Activated CD8-positive, alpha-beta memory T cell treated with anti-CD3 and anti-CD28 coated beads, Interleukin-2, amount 50 U/mL, for 4 hours (primary cell): Measurements from ENCODE around the gene VIT.
"Not testable (repeated sequence)": the region's sequence is repeated elsewhere in the genome, so short reads cannot be mapped to it uniquely, and the experiment has no call there.

Source experiments
- DNase-seq: peaks from one replicate; pipeline ENCODE4 v3.0.0-alpha.2; 2020

Gene VIT

DNA sequence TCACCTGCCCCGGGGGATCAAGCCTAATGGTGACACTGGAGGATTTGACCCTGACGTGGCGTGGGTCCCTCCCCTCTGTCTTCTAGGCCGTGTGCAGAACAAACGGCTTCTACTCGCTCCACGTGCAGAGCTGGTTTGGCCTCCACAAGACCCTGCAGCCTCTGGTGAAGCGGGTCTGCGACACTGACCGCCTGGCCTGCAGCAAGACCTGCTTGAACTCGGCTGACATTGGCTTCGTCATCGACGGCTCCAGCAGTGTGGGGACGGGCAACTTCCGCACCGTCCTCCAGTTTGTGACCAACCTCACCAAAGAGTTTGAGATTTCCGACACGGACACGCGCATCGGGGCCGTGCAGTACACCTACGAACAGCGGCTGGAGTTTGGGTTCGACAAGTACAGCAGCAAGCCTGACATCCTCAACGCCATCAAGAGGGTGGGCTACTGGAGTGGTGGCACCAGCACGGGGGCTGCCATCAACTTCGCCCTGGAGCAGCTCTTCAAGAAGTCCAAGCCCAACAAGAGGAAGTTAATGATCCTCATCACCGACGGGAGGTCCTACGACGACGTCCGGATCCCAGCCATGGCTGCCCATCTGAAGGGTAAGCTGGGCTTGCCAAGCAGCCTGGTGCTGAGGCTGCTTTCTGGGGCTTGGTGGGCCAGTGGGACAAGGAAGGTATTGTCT, 112.0 kb downstream of the VIT start:
- DNase-seq = no peak

DNA sequence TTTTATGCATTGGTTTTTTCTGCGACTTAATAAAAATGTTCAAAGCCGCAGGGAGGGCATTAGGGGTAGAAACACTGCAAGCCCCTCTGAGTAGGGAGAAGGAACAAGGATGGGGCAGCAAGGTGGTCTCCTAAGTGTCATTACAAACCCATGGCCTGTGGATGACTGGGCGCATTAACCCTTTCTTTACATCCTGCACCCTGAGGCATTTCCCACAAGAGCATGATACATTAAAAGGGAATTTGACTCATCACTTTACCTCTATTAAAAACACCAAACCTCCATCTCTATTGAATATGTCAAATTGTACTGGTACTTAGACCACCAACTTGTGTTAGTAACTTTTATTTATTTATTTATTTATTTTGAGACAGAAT, 112.5 kb downstream of the VIT start:
- DNase-seq = no peak

DNA sequence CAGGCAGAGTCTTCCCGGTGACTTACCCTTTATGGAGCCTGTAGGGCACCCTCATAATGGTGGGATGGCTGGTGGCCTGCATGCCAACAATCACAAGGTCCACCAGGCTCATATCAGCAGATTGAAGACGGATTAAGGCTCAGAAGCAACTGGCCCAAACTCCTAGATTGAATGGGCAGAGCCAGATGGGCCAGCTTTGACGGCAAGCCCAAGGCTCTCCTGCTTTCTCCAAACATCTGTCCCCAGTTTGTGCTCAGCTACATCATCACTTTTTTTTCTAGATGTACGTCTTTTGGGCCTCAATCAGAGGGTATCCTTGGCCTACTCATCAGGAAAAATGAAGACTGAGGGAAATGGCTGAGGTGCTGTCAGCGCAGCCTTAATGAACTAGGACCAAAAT, 114.6 kb downstream of the VIT start:
- no peak for DNase-seq

DNA sequence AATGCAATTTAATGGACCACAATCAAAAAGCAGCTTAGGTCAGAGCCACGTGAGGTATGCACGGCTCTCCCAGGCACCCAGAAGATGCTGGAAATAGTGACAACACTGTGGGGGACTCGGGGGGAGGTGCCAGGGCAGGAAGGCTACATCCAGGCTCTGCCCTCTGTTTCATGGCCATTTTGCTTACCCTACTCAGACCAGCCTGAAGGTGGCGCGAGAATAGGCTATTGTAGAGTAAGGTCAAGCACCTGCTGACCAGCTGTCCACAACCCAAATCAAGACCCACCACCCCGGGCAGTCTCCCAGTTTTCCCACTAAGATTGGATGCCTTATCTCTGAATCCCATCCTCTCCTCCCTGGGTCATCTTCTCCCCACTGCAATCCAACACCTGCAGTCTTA, 115.7 kb downstream of the VIT start:
- no peak for DNase-seq

DNA sequence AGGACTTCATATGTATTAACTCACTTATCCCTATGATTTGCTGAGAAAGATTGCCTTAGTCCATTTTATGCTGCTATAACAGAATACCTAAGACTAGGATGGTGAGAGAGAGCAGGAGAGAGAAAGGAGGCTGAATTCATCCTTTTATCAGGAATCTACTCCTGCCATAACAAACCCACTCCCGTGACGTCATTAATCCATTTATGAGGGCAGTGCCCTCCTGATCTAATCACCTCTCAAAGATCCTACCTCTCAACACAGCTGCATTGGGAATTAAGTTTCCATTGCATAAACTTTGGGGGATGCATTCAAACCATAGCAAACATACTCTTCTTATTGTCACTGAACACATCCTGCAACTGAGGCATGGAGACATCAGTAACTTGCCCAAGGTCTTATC, 122.0 kb downstream of the VIT start:
- no peak for DNase-seq

DNA sequence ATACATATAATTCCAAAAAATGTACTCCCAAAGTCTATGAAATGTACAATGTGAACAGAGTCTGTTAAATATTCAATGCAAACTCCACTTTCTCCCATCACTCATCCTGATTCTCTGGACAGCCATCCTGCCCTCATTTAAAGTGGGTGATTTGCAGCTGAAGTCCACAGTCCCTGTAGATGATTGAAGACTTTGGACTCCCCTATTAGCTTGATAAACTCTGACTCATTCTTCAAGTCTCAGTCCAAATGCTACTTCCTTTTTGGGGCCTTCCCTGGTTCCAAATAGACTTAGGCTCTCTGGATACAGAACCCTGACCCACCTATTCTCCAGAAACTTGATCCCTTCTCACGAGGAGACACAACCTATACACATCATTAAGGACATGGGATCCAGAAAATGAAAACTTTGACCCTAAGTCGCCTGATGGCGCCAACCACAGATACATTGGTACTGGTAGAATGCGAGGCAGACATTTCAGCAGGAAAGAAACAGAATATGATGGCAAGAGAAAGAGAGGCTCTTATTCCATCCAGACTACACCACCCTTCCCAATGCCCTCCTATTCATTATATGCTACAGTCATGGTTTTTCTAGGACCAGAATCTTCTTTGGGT, 122.7 kb downstream of the VIT start:
- DNase-seq = no peak

DNA sequence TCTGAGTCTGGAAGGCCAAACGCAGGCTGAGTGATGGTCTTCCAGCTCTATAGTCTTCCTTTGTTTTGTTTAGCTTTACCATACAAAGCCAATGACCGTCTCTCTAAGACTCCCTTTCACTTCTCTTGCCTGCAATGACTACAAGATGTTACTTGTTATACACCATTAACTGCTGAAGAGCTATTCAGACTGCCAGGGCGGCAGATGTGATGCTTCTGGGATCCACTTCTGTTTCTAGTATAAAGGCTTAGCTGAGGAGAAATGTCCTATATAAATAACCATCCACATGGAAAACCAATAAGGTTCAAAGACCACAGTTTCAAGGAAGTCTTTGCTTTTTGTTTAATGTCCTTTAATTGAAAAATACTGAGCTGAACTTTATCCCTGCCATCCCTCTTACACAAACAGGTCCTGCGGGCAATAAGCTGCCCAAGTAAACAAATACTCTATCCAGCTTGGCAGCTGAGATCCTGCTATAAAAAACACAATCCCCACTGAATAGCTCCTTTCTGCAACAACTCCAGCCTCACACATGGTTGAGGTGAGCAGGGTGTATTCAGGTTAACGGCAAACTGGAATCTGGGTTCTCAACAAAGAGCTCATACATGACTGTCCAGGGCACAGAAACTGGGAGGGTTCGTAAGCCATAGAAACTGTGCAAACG, 124.6 kb downstream of the VIT start:
- no peak for DNase-seq

DNA sequence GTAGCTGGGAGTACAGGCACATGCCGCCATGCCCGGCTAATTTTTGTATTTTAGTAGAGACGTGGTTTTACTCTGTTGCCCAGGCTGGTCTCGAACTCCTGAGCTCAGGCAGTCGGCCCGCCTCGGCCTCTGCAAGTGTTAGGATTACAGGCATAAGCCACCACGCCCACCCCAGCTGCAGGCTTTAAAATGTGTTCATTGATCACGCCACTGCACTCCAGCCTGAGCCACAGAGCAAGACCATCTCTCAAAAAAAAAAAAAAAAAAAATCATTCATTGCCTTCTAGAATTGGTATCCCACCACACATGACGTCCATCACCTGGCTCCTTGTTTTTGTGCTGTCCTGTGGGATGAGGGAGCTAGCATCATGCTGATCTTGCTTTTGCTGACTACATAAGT, 127.4 kb downstream of the VIT start:
- no peak for DNase-seq

DNA sequence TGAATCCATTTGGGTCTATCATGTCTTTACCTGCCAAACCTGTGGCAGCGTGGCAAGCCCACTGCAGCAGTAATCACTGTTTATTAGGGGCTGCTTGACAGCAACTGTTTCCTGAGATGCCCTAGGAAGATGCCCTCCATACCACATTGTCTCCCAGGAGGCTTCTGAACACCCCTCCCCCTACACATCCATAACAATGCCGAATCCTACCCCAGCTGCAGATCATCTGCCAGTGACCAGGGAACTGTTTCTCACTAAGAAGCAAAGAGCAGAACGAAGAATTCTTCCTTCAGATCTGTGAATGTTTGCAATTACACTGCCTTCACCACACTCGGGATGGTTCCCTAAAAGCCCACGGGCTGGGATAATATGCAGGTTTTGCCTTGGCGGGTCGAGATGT, 127.8 kb downstream of the VIT start:
- no peak for DNase-seq

DNA sequence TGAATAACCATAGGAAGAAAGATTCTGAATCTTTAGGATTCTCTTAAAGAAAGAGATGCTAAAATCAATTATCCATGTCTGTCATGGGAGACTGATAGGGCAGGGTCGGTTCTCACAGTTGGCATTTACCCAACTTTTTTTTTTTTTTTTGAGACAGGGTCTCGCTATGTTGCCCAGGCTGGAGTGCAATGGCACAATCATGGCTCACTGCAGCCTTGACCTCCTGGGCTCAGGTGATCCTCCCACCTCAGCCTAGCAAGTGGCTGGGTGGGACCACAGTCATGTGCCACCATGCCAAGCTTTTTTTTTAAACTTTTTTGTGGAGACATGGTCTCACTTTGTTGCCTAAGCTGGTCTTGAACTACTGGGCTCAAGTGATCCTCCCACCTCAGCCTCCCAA, 128.2 kb downstream of the VIT start:
- DNase-seq = not testable (repeated sequence)

DNA sequence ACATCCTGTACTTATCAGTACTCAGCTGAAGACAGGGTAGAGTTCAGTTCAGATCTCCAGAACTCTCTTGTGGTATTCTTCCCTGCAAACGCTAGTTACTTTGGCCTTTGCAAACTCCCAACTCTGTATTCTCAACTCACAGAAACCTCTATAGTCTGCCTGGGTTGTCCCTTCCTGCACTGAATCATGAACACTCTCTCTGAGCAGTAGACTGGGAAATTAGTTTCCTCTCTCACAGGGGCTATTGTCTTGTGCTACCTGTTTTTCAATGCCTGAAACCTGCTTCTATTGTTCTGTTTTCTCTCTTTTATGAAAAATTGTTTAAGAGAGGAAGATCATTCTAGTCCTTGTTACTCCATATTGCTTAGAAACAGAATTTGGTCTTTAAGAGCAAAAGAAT, 134.7 kb downstream of the VIT start:
- no peak for DNase-seq

DNA sequence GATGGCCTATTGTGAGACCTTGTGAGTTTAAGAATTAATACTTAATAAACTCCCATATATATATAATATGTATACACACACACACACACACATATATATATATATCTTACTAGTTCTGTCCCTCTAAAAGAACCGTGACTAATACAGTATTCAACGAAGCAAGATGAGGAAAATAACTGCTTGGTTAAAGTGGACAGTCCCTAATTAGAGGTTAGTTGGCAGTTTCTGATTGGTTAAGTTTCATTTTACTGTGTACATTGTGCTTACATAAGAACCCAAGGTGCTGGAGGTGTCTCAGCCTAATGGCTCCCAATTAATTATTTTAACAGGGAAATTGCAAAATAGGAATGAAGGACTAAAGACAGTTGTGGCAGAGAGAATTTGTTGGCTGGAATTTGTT, 137.7 kb downstream of the VIT start:
- DNase-seq = no peak

DNA sequence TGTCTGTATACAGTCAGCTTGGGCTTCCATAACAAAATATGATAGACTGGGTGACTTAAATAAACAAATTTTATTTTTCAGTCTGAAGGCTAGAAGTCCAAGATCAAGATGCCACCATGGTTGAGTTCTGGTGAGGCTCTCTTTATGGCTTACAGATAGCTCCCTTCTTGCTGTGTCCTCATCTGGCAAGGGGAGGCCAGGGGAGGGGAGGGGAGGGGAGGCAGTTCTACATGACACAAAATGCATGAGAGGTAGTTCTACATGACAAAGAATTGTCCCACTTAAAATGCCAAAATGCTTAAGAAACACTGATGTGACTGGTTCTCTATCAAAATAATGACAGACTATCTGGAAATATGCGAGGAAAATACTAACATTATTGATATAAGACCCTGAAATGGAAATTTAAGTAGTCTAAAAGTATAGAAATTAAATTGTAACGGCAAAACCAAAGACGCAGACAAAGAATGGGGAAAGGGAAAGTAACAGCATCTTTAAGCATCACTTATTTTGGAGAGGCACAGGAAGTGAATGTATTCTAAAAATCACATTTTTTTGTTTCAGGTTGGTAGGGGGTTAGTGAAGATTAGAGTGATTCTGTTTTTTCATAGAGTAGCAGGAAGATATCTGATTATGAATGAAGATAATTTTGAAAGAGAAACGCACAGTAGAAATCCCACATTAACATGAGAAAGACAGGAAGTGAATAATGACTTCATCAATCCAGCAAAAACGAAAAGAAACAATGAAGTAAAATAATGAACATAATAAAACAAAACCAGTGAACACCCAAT, 138.4 kb downstream of the VIT start:
- no peak for DNase-seq

DNA sequence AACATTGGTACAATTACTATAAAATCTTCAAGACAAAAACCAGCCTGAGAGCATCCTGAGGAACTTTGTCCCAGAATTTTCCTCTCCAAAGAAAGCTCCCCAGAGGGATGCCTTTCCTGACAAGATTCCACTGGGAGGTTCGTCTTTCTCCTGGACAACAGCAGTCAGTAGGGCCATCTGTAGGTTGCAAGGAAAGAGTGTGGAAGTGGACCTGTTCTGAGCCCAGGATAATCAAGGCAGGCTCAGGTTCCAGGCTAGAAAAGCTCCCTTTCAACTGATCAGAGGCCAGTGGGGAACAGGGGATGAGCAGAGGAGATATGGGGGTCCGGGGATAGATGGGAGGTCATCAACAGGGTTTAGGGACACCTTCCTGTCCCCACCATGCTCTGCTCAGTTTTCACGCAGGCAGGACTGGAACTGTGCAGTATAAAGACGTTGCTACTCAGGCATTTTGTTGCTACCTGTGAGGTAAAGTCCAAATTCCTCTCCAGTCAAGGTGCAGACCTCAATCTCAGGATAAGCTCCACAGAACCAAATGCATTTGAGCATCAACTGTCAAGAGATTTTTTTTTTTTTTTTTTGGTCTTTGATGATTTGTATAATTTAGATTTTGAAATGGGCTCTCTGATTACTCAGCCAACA, 143.6 kb downstream of the VIT start:
- DNase-seq = no peak

DNA sequence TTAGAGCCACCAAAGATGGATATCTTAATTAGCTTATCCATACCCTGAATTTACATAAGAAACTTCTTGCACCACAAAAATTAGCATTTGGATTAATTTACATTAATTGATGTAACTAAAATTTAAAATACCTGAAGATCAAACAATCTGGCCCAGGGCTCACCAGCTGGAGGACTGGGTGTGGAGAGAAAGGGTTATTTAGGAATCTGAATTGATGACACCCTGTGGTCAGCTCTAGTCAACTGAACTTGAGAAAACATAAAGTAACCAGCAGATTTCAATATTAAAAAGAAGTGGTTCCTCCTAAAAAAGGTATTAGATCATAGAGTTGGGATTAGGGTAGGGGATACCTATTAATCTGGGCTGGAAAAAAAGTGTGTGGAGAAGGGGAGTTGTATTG, 147.3 kb downstream of the VIT start:
- no peak for DNase-seq

DNA sequence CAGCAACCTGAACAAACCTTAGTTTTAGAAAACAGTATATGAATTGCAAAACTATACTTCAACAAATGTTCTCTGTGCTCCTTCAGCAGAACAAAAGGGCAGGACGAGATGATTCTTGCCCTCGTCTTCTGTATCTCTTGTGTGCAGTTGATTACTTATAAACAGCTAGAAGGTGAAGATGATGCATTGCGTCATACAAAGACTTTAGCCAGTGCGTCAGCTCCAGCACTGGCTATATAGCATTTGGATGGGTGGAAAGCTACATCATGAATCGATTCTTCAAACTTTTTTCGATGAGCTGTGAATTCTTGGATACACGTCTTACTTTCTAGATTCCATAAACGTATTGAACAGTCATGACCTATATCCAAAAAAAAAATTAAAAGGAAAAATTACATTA, 152.8 kb downstream of the VIT start:
- no peak for DNase-seq

DNA sequence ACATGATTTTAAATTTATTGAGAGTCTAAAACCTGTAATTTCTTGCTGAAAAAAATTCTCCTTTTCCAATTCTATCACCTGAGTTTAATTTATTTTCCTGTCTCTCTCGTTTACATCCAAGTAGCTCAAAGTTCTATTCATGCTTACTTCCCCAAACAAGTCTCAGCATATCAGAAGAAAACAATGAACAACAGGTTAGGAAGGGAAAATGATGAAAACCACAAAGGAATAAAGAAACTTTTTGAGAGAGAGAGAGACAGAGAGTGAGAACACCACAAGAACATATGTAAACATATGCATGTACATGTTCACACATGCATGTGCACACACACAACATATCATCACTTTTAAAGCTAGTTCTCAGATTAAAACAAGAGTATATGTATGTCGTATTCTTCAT, 157.7 kb downstream of the VIT start:
- DNase-seq = no peak

DNA sequence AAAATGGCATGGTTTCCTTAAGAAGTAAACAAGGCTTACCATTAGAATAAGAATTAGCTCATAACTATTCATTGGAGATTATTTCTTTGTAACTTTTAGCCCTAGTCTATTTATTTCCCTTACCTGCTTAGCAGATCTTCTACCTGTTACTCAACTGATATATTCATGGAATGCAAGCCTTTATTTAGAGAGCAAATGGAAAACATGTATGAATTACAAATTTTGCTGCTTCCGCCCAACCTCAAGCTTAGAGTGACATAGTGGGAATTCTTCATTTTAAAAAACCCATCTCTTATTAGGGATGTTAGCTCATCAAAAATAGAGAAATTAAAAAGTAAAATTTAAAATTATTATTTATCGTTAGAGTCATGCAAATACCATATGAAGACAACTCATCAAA, 158.9 kb downstream of the VIT start:
- DNase-seq = no peak

DNA sequence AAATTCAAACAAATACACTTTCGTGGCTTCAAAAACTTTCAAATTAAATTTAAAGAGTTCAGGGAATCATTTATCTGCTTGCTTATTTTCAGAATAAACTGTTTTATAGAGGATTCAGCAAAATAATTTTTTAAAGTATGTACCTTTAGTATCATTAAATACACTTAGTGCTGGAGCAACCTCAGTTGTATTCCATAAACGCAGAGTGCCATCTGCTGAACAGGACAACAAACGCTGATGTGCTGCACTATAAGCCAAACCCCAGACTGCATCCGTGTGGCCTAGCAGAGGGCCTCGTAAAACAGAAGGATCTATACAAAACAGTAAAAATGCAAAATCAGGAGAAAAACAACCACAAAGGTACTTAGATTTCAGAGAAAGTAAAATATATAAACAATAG, 161.2 kb downstream of the VIT start:
- DNase-seq = no peak

DNA sequence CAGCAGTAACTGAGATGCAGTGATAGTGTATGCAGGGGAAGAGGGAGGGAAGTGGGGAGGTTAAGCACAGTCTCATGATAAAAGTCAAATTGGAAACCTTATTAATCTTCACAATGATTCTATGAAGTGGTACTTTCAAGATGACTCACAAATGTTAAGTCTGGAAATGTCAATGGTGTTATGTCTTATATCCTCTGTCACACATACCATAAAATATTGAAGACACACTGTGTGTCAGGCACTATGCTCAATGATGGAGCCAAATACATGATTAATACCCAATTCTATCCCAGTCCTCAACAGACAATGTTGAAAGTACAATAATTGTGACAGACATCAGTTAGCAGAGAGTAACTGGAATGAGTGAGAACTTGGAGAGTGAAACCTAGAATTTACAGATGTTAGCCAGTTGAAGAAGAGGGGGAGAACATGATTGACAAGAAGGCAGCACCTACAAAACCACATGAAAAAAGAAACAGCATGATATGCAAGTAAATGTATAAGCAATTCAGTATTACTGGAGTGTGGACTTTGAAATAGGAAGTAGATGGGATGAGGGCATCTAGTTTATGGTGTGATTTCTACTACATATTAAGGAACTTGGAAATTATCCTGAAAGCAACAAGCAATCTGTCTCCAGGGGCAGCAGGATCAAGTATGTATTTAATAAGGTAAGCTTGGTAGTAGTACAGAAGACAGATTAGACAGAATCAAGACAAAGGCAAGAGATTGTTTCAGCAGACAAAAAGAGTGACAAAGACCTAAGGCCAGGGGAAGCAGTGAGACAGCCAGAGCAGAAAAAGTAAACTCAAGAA, 162.3 kb downstream of the VIT start:
- DNase-seq = no peak

DNA sequence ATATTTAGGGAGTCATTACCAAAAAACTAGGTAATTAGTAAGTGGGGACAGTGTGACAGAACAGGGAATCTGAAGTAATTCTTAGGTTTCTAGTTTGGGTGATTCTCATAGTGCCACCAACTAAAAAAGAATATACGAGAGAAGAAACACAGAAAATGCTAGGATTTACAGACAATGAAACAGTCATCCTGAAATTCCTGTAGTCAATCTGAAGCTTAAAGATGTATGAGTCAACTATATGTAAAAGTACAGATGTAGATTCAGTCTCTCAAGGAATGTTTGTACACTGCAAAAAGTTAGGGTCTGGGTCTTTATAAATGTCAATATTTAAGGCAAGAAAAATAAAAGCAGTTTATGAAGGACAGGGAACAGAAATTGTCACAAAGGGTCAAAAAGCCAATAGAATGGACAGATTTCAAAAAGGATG, 162.9 kb downstream of the VIT start:
- DNase-seq = no peak

DNA sequence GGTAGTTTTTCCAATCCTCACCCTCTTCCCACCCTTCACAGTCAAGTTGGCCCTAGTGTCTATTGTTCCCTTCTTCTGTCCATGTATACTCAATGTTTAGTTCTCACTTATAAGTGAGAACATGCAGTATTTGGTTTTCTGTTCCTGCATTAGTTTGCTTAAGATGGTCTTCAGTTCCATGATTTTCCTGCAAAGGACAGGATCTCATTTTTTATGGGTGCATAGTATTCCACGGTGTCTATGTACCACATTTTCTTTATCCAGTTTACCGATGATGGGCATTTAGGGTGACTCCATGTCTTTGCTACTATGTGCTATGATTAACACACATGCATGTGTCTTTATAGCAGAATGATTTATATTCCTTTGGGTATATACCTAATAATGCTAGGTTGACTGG, 165.4 kb downstream of the VIT start:
- no peak for DNase-seq
